Stimulated activated CD4-positive, alpha-beta T cell treated with anti-CD3 and anti-CD28 coated beads, Interleukin-12 subunit alpha, Interleukin-12 subunit beta, amount 100 ng/mL, for 4 hours (primary cell): ENCODE measurements around the gene SPEN.
"Not testable (repeated sequence)": the region's sequence is repeated elsewhere in the genome, so short reads cannot be mapped to it uniquely, and the experiment has no call there.

Experiments used
- DNase-seq: peaks from one replicate; pipeline ENCODE4 v3.0.0-alpha.2; 2020

Gene SPEN

DNA sequence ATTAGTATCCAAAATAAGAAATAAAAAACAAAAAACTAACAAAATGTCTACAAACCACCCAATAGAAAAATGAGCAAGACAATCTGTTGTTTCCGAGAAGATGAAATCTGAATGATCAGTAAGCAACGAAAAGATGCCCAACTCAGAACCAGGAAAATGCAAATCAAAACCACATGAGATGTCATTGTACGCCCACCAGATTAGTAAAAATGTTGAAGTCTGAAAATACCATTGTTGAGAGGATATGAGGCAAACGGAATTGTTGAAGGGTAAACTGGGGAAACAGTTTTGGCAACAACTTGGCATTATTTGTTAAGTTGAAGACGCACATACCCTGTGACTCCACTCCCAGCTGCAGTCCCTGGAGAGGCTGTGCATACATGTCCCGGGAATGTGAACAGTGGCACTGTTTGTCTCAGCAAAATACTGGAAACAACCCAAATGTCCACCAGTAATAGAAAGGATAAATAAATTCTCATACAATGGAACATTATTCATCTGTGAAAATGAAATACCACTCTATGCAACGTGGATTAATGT lies 117.8 kb downstream of the SPEN start:
- DNase-seq: no peak

DNA sequence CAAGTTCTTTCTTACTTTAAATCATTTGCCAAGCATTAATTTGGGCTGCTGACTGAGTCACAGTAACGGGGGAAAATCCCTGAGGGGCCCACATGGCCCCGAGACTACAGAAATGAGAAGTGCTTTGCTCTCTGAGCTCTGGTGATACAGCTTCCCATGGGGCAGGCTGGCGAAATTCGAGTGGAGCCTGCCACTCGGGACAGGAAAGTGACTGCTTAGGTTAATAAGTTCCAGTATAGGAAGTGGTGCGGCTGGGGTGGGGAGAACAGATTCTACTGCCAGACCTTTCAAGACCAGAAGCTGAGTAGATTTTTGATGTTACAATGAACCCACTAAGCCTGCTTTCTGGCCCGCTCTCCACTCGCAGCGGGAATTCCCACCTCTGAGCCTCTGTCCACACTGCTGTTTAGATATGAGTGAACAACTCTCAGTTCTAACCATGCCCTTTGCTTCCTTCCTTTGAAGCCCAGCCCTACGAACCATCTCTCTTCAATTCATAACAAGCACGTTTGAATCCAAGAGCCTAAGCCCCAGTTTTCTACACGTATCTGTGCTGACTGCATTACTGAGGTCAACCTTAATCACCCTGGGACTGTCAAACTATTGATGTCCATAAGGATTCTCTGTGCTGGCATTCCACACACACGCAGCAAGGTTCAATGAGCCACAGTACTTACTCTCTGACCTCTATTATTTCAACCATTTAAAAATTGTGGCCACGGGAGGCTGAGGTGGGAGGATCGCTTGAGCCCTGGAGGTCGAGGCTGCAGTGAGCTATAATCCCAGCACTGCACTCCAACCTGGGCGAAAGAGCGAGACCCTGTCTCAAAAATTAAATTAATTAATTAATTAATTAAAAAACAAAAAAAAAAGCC lies 118.8 kb downstream of the SPEN start:
- peak; percentile 70 for DNase-seq

DNA sequence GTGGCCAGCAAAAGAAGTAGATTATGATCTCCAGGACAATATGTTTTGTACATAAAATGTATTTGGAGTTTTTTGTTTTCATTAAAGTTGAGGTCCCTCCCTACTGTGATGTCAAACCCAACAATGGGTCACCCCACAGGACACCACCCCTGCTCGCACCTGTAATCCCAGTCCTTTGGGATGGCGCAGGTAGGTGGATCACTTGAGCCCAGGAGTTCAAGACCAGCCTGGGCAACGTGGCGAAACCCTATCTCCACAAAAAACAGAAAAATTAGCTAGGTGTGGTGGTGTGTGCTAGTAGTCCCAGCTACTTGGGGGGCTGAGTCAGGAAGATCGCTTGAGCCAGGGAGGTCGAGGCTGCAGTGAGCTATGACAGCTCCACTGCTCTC lies 119.4 kb downstream of the SPEN start:
- no peak for DNase-seq

DNA sequence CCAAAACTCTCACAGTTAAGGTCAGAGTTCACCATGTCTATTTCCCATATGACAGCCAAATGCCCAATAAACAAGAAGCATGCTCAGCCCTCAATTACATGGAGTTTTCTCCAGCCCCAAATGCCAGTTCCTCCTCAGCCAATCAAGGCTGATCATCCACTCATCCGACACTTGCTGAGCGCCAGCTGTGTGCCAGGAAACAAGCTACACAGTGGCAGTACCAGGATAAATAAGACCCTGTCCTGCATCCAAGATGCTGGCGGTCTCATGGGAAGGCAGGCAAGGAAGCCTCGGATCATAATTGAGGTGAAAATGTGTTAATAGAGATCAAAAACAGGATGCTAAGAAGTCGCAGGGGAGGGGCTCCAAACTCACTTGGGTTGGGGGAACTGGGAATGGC lies 120.7 kb downstream of the SPEN start:
- DNase-seq: no peak

DNA sequence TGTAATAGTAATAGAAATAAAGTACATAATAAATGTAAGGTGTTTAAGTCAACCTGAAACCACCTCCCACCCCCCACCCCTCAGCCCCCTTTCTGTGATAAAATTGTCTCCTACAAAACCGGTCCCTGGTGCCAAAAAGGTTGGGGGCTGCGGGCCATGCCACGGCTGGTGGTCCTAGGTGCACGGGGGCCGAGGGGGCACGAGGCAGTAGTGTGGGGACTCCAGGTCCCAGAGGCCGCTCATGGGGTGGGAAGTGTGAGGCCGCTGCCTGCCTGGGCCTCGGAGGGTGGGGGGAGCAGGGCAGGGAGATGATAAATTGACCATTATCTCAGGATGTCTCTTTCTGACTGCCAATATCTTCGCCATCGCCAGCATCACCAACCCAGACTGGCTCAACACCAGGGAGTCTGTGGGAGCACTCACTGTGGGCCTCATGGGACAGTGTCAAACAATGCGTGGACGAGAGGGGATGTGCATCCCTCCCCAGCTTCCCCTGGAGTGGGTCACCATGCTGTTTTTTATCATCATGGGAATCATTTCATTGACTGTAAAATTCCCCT lies 121.9 kb downstream of the SPEN start:
- no peak for DNase-seq

DNA sequence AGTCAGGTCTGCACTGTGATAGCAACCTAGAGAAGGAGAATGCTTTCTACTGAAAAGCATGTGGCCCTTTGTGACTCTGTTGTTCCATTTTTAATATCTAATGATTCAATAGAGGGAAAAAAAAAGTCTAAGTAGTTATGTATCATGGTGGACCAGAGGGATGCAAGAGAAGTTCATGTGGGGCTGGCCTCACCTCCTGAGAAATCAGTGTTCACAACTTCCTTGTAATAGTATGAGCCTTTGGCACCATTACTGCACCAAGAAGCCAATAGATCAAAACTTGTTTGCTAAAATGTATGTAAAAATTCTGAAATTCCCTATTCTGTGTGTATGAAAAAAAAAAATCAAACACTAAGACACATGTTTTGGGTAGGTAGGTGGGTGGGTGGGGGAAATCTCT lies 123.4 kb downstream of the SPEN start:
- no peak for DNase-seq

DNA sequence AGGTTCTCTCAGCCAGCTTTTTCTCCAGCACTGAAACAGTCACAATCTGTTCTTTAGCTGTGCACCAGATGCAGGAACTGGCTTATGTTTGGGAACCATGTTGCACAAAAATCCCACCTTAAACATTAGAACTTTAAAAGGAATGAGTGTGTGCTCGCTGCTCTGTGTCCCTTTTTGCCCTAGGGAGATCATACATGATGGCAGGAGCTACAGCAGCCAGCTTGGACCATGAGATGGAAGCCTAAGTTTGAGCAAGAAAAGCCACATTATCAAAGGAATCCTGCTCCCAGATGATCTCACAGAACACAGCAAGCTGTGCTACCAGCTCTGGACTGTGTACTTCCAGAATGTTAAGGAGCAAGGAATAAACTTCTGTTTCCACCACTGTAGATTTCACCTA lies 124.9 kb downstream of the SPEN start:
- no peak for DNase-seq

DNA sequence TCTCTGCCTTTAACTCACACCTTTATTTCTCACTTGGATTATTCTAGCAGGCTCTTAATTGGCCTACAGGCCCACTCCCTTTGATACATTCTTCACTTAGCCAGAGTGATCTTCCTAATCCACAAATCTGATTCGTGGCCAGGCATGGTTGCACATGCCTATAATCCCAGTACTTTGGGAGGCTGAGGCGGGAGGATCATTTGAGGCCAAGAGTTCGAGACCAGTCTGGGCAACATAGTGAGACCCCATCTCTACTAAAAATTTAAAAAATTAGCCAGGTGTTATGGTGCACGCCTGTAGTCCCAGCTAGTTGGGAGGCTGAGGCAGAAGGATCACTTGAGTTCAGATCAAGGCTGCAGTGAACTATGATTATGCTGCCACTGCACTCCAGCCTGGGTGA lies 126.3 kb downstream of the SPEN start:
- no peak for DNase-seq

DNA sequence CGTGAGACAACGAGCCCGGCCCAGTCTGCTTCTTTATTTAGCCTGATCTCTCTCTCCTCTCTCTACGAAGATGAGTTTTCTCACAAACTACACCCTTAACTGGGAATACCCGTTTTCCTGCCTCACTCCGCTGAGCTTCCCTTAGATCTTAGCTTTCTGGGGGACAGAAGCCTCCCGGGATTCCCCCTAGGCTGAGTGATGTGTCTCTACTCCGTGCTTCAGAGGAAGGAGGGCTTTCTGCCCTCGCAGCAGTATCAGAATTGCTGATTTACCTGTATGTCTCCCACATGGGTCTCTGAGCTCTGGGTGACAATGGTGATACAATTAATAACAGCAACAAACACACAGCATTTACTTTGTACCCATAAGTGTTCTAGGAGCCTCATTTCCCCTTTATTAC lies 127.3 kb downstream of the SPEN start:
- peak; percentile 29 for DNase-seq

DNA sequence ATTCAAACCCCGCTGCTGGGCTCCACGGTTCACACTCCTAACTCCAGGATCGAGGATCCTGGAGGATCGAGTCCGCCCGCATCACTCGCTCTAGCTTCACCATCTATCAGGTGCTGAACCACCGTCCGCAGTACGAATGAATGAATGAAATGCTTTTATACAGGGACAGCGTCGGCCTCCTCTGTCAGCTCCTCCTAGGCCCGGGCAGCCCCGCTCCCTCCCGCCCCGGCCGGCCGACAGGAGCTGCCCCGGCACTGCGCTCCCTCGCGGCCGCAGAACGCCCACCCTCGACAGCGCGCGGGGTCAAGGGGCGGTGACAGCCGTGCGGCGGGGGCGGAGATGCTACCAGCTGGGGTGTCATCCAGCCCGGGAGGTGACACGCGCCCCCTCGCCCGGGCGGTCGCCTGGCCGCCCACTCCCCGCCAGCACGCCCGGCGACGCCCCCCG lies 127.9 kb downstream of the SPEN start:
- peak; percentile 72 for DNase-seq

DNA sequence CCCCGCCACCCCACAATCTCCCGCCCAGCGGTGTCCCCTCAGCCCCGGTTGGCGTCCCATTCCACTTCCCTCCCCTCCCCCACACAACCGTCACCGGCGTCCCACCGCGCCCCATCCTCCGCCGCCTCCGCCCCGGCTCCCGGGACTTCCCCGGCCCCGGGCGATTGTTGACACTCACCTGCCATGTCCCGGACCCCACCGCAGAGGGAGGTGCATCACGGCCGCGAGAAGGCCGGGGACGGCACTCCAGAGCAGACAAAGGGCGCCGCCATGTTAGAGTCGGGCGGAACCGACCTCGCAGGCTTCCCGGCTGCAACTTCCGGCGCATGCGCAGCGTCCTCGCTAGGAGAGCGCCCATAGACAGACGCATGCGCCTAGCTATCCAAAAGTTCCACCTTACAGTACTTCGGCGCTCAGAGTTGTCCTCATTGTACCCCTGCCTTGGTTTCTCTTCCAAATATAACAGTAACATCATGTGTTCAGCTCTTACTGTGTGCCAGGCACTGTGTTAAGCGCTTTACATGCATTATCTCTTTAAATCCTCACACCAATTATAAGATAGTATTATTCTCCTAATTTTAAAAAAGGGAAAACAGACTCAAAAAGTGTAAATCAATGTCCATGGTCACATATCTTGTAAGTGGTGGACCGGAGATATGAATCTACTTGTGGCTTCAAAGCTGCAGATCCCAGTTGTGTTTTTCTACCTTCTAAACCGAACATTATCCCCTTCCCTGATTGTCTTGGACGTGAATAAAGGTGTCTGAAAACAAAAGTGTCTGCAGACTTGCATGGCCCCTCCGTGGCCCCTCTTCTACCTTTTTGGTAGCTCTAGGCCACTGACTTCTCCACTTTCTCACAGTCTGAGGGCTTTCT lies 128.5 kb downstream of the SPEN start, which contains the start of gene ZBTB17:
ZBTB17 (minus strand) TSS at position 297 of the 876 bp plus-strand sequence. CDS start 27,606 bp downstream, outside the sequence.
- peak; percentile 96 for DNase-seq

DNA sequence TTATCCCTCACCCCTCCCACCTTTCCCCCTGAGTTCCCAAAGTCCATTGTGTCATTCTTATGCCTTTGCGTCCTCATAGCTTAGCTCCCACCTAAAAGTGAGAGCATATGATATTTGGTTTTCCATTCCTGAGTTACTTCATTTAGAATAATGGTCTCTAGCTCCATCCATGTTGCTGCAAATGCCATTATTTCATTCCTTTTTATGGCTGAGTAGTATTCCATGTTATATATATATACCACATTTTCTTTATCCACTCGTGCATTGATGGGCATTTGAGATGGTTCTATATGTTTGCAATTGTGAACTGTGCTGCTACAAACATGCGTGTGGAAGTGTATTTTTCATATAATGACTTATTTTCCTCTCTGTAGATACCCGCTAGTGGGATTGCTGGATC lies 130.4 kb downstream of the SPEN start:
- DNase-seq: not testable (repeated sequence)

DNA sequence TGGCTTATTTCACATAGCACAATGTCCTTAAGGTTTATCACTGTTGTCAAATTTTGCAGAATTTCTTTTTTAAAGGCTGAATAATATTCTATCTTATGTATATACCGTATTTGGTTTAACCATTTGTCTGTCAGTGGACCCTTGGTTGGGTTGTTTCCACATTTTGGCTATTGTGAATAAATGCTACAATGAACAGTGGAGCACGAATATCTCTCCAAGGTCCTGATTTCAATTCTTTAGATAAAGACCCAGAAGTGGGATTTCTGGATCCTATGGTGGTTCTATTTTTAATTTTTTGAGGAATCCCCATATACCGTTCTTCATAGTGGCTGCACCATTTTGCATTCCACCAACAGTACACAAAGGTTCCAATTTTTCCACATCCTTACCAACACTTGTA lies 134.2 kb downstream of the SPEN start:
- DNase-seq: no peak

DNA sequence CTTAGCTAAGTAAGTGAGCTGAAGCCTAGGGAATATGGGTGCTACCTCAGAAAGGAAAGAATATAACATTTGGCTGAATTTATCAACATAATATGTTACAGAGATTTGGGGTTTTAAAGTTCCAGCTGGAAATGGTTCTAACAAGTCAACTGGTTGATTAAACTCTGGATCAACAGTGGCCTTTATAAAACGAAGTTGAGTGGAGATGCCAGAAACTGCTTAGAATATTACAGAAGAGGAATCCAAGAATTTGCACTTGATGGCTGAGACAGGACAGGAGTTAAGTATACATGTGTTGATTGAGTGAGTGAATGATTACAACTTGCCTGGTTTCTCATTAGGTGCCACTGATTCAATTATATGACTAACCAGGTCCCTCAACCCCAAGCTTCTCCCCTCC lies 135.8 kb downstream of the SPEN start:
- DNase-seq: no peak

DNA sequence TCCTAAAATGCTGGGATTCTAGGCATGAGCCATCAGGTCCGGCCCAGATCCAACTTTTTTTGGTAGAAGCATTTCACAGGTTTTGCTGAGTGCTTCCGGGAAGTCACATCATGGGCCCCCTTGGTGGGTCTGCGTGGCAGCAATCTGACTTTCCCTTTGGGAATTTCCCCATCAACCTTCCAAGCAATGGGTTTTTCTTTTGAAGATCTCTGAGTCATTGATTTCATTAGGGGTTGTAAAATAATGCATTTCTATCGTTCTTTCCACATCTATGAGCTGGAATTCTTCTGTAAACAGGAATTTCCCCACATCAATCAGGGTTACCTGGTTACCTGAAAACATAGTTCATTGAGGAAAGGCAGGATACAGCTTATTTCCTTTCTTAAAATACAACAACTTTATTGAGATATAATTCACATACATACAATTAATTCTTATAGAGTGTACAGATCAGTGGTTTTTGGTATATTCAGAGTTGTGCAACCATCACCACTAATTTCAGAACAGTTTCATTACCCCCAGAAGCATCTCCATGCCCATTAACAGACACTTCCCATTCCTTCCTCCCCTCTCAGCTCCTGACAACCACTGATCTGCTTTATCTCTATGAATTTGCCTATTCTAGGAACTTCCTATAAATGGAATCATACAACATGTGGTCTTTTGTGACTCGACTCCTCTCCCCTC lies 138.2 kb downstream of the SPEN start:
- no peak for DNase-seq

DNA sequence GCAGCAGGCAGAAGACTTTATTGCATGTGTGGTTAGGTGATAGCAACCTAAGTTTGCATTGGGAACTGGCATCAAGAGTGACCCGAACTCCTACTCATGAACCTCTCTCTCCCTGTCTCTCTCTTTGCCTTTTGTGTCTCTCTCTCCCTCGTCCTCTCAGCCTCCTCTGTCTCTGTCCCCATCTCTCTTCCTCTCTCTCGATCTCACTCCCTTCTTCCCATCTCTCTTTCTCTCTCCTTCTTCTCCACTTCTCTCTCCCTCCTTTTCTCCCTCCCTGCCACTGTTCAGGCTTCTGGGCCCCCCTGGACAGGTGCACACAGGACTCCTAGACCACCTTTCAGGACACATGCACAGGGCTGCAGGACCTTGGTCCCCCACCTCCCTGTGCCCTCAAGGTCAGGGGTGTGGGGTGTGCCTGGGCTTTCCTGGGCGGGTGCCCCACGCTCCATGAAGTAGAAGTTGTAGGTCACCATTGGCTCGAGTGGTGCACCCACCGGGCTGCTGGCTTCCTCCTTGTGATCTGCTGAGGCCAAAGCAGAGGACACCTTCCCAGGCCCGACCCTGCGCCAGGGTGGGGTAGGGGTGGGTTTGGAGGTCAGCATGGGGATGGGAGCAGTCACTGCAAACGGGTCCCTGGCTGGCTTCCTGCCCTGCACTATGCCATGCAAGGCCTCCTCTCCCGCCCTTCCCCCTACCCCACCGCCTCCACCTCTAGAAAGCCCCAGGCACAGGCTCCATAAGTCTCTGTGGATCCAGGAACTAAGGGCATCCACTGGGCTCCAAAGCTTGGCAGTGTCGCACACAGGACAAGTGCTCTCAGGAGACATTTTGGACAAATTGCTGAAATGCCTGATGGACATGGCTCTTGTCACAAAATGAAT lies 141.6 kb downstream of the SPEN start:
- DNase-seq: no peak

DNA sequence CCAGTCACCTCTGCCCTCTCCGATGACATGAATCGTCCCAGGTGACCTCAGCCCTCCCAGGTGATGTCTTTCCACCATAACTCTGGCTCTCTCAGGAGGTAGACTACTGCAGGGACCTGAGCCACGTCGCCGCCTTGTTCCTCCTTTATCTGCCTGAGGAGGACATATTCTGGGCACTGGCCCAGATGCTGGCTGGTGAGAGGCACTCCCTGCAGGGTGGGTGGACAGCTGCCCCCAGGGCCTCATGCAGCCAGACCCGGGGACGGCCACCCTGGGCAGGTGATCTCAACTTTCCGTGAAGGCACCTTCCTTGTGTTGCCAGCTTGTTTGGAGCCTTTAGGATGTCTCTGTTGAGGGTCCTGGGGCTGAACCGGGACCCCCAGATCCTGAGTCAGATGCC lies 142.3 kb downstream of the SPEN start:
- DNase-seq: no peak
